ENCODE results near the gene ARL15. TPM values are rescaled to one million over a fixed set of nuclear protein-coding genes. Genes with fewer than 3 reads are reported as not detected.

The ARL15 gene
- total RNA-seq, 1 experiment from 2014 or later = 18.3 TPM

GRCh38 chr5:54251981-54252380 is 58.4 kb downstream of the ARL15 start:
- no peak for DNase-seq (ENCODE audit: low spot score)

GRCh38 chr5:54249210-54250028 is 61.0 kb downstream of the ARL15 start:
- no TSS peak for BruUV-seq (replicated peaks)
- Histone ChIP-seq H3K27me3 (replicated peaks; ENCODE audit: insufficient read depth, low read depth, low read length, poor library complexity) (no peaks in the 10 kb centered on the region), H3K4me1 (ENCODE audit: insufficient read depth, low read length, poor library complexity, severe bottlenecking) (no peaks in the 10 kb centered on the region), H3K9me3 (ENCODE audit: low read depth, low read length, poor library complexity, severe bottlenecking) (no peaks in the 10 kb centered on the region), H3K36me3 (ENCODE audit: insufficient read depth, low read length, poor library complexity, severe bottlenecking) (no peaks in the 10 kb centered on the region), H3K4me3 (ENCODE audit: low read depth, low read length, poor library complexity, severe bottlenecking) (no peak overlapping the region), H3K27ac (ENCODE audit: low read depth, low read length, poor library complexity, severe bottlenecking) (no peak overlapping the region)
- TF ChIP-seq EZH2 (IDR thresholded peaks at IDR 0.05; ENCODE audit: borderline replicate concordance, low read depth, low read length, poor library complexity, severe bottlenecking) = no peak
- TF ChIP-seq CTCF (conservative IDR thresholded peaks at IDR 0.05; ENCODE audit: low read depth, low read length) = no peak
- peak; percentile 78 for DNase-seq (ENCODE audit: low spot score)
- CTCF ChIA-PET = no interaction called here
- POLR2A ChIA-PET (ENCODE audit: low non-redundant PET) = no interaction called here
- intact Hi-C loops (cut with micrococcal nuclease; ENCODE audit: unreplicated experiment) = loop anchor here (10.0 kb wide), 1 partner anchor 475 kb away; no protein-coding TSS in a partner anchor

More at GRCh38 chr5:54251981-54252380, 58.4 kb downstream of the ARL15 start:
- BruUV-seq (replicated peaks) = no TSS peak
- Histone ChIP-seq H3K27me3 (replicated peaks; ENCODE audit: insufficient read depth, low read depth, low read length, poor library complexity) (no peaks in the 10 kb centered on the region), H3K4me3 (ENCODE audit: low read depth, low read length, poor library complexity, severe bottlenecking) (no peak overlapping the region), H3K36me3 (ENCODE audit: insufficient read depth, low read length, poor library complexity, severe bottlenecking) (no peaks in the 10 kb centered on the region), H3K9me3 (ENCODE audit: low read depth, low read length, poor library complexity, severe bottlenecking) (no peaks in the 10 kb centered on the region), H3K4me1 (ENCODE audit: insufficient read depth, low read length, poor library complexity, severe bottlenecking) (no peaks in the 10 kb centered on the region), H3K27ac (ENCODE audit: low read depth, low read length, poor library complexity, severe bottlenecking) (no peak overlapping the region)
- ChIA-PET POLR2A (ENCODE audit: low non-redundant PET) (no interaction called here), CTCF (no interaction called here)
- intact Hi-C loops (cut with micrococcal nuclease; ENCODE audit: unreplicated experiment) = no loop called here
- TF ChIP-seq EZH2 (IDR thresholded peaks at IDR 0.05; ENCODE audit: borderline replicate concordance, low read depth, low read length, poor library complexity, severe bottlenecking) (no peak), CTCF (conservative IDR thresholded peaks at IDR 0.05; ENCODE audit: low read depth, low read length) (no peak)

GRCh38 chr5:54247226-54247625 is 63.1 kb downstream of the ARL15 start:
- H3K27me3 ChIP-seq (replicated peaks; ENCODE audit: insufficient read depth, low read depth, low read length, poor library complexity) = no peaks in the 10 kb centered on the region
- no peak for DNase-seq (ENCODE audit: low spot score)
- no peak for TF ChIP-seq EZH2 (IDR thresholded peaks at IDR 0.05; ENCODE audit: borderline replicate concordance, low read depth, low read length, poor library complexity, severe bottlenecking)
- TF ChIP-seq CTCF (conservative IDR thresholded peaks at IDR 0.05; ENCODE audit: low read depth, low read length) = no peak
- H3K27ac ChIP-seq (ENCODE audit: low read depth, low read length, poor library complexity, severe bottlenecking) = no peak overlapping the region
- intact Hi-C loops (cut with micrococcal nuclease; ENCODE audit: unreplicated experiment) = loop anchor here (10.0 kb wide), 1 partner anchor 478 kb away; no protein-coding TSS in a partner anchor
- no peaks in the 10 kb centered on the region for H3K4me1 ChIP-seq (ENCODE audit: insufficient read depth, low read length, poor library complexity, severe bottlenecking)
- H3K36me3 ChIP-seq (ENCODE audit: insufficient read depth, low read length, poor library complexity, severe bottlenecking) = no peaks in the 10 kb centered on the region
- ChIA-PET POLR2A (ENCODE audit: low non-redundant PET) (interaction anchor here (0.6 kb wide), 1 partner anchor 63 kb away, joined by 10 read pairs; the partner anchor contains the start of gene ARL15), CTCF (interaction anchor here (0.7 kb wide), 1 partner anchor 64 kb away, joined by 4 read pairs; no protein-coding TSS in a partner anchor)
- BruUV-seq (replicated peaks) = no TSS peak
- no peaks in the 10 kb centered on the region for H3K9me3 ChIP-seq (ENCODE audit: low read depth, low read length, poor library complexity, severe bottlenecking)
- no peak overlapping the region for H3K4me3 ChIP-seq (ENCODE audit: low read depth, low read length, poor library complexity, severe bottlenecking)
